Right lobe of liver (tissue), 6 donors: ENCODE data around the gene MACROD2. TPM values are rescaled to one million over a fixed set of nuclear protein-coding genes. Genes with fewer than 3 reads are reported as not detected.

ENCODE experiments used
- ATAC-seq, 4 donors: fragments of 200-7000 bp; cut with Tn5 transposase; one replicate each; pipeline ENCODE4 v1.9.1; 2020; ENCODE audit warnings: mild to moderate bottlenecking in 4 of 4, moderate library complexity in 4 of 4
- DNase-seq, 3 donors: peaks; one replicate each; pipeline ENCODE4 v3.0.0-alpha.2; 2020
- H3K27ac ChIP-seq, 3 donors: fragments of 200-600 bp; one replicate each; pipeline ENCODE4 v1.8.0; 2022
- H3K27me3 ChIP-seq, 2 donors: fragments of 200-600 bp; one replicate each; pipeline ENCODE4 v1.8.0; 2022
- H3K36me3 ChIP-seq, 4 donors: fragments of 200-600 bp; sonication (generic) in 1 of 4; one replicate each; pipeline versions ENCODE4 v1.5.1 to v1.8.0; 2017 to 2022; ENCODE audit warnings: control low read depth in 1 of 4
- H3K4me1 ChIP-seq, 4 donors: fragments of 200-600 bp; sonication (generic) in 1 of 4; one replicate each; pipeline versions ENCODE4 v1.5.1 to v1.8.0; 2017 to 2022; ENCODE audit warnings: control low read depth in 1 of 4
- H3K4me3 ChIP-seq, 3 donors: fragments of 200-600 bp; one replicate each; pipeline ENCODE4 v1.8.0; 2022
- H3K9me3 ChIP-seq, 4 donors: fragments of 200-600 bp; sonication (generic) in 1 of 4; one replicate each; pipeline versions ENCODE4 v1.5.1 to v1.8.0; 2017 to 2022; ENCODE audit warnings: control low read depth in 1 of 4
- POLR2A ChIP-seq: fragments of 450-650 bp; IDR thresholded peaks from one replicate; pipeline ENCODE4 v1.6.1; 2017; ENCODE audit warnings: antibody characterized with exemption, mild to moderate bottlenecking
- WGBS: methylation state at CpG from one replicate; pipeline ENCODE4 v1.1.6; 2018; ENCODE audit warnings: low coverage, low lambda C conversion rate; ENCODE audit not compliant: insufficient coverage; ENCODE audit errors: missing lambda C conversion rate; 5-methylcytosine and 5-hydroxymethylcytosine counted together
- intact Hi-C, 2 donors: fragments of 100-400 bp; cut with DNase I; formaldehyde crosslinking; loops; one replicate each; pipeline versions ENCODE4 v1.11.2 to v1.14.1; 2022
- total RNA-seq, 6 experiments: library from RNA; depleted of rRNA in 2 of 6; stranded (reverse); fragments of >200 nt in 2 of 6; fragmentation: NEBNext Ultra II Directional in 3 of 6; extraction: Animal tissue kit (Norgen Biotek cat#: 25700) in 3 of 6; gene quantifications; one replicate each; pipeline versions ENCODE4 v1.1.0 to v1.2.4, GENCODE V29; 2016 to 2023
- TF ChIP-seq, protein P1 (sequence below), 4 donors: fragments of 200-600 bp in 3 of 4; fragments of 450-650 bp in 1 of 4; IDR thresholded peaks; one replicate each; pipeline versions ENCODE4 v1.5.1 to v1.8.0; 2016 to 2022; ENCODE audit warnings: antibody characterized with exemption in 4 of 4, mild to moderate bottlenecking in 2 of 4
- donor health status: DM: no; HTN: yes; CAD: no.
- donor health status: DM: no; HTN: no; CAD: no.
- donor health status: DM: no; HTN: no; CAD: no.
- donor health status: DM: no; HTN: yes; CAD: no.
- donor health status: DM: no; HTN: yes; CAD: no.

MACROD2 gene
- total RNA-seq, 6 experiments from 2014 or later: 1.2 to 5.5 (median 3.3) TPM

DNA sequence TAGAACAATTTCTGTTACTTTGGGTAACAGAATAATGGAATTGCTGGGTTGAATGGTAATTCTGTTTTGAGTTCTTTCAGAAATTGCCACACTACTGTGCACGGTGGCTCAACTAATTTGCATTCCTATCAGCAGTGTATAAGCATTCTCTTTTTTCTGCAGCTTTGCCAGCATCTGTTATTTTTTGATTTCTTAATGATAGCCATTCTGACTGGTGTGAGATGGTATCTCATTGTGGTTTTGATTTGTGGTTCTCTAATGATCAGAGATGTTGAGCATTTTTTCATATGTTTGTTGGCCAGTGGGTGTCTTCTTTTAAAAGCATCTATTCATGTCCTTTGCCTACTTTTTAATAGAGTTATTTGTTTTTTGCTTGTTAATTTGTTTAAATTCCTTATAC is 1731.1 kb downstream of the MACROD2 start:
- Histone ChIP-seq H3K4me1 (no peaks in the 10 kb centered on the region), H3K9me3 (no peaks in the 10 kb centered on the region), H3K27me3 (no peaks in the 10 kb centered on the region), H3K36me3 (no peaks in the 10 kb centered on the region), H3K4me3 (no peak overlapping the region), H3K27ac (no peak overlapping the region)
- ATAC-seq (no peak), DNase-seq (no peak)
- WGBS: 85% methylated on average over 1 of the region's 1 CpG
- intact Hi-C loops: no loop called here
- no peak for TF ChIP-seq POLR2A
- TF ChIP-seq, protein P1, sequence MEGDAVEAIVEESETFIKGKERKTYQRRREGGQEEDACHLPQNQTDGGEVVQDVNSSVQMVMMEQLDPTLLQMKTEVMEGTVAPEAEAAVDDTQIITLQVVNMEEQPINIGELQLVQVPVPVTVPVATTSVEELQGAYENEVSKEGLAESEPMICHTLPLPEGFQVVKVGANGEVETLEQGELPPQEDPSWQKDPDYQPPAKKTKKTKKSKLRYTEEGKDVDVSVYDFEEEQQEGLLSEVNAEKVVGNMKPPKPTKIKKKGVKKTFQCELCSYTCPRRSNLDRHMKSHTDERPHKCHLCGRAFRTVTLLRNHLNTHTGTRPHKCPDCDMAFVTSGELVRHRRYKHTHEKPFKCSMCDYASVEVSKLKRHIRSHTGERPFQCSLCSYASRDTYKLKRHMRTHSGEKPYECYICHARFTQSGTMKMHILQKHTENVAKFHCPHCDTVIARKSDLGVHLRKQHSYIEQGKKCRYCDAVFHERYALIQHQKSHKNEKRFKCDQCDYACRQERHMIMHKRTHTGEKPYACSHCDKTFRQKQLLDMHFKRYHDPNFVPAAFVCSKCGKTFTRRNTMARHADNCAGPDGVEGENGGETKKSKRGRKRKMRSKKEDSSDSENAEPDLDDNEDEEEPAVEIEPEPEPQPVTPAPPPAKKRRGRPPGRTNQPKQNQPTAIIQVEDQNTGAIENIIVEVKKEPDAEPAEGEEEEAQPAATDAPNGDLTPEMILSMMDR (IDR thresholded peaks at IDR 0.05): no peak

DNA sequence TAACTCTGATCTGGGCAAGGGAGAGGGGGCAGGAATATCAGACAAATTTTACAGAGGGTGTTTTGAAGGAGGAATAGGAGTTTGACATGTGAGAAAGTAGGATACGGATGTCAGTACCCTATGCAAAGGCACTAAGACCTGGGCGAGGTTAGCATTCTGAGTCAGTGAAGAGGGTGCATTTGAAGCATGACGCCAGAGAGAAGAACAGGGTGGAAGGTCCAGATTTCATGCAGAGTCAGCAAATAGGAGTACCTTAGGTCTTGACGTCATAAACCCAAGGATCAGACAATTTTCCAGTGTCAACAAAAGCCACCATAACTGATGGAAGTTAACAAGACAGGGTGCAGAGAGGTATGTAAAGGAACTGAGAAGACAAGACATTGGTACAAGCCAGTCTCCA is 1738.7 kb downstream of the MACROD2 start:
- TF ChIP-seq POLR2A: no peak
- TF ChIP-seq, protein P1 (IDR thresholded peaks at IDR 0.05): no peak
- H3K27ac ChIP-seq: no peak overlapping the region
- H3K4me3 ChIP-seq: no peak overlapping the region
- H3K9me3 ChIP-seq: no peaks in the 10 kb centered on the region
- 56% methylated on average over 4 of the region's 4 CpGs for WGBS
- H3K36me3 ChIP-seq: no peaks in the 10 kb centered on the region
- intact Hi-C loops: no loop called here
- H3K27me3 ChIP-seq: no peaks in the 10 kb centered on the region
- DNase-seq: no peak
- no peak for ATAC-seq
- no peaks in the 10 kb centered on the region for H3K4me1 ChIP-seq

DNA sequence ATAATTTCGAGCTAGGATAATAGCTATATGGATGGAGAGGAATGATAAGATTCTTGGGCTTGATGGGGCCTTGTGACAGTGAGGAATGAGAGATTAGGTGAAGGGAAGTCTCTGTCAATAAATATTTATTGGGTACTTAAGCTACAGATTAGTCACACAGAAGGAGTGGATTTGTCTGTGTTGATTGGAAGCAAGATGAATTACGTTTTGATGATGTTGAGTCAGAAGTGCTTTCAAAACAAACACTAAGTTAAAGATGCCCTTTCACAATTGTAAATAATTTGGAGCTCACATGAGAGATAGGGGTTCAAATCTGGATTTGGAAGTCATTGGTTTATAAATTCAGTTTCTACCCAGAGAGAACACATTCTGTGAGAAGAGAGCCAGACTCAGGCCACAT is 1743.7 kb downstream of the MACROD2 start:
- no peak for DNase-seq
- Histone ChIP-seq H3K36me3 (no peaks in the 10 kb centered on the region), H3K27ac (no peak overlapping the region), H3K4me1 (no peaks in the 10 kb centered on the region), H3K9me3 (no peaks in the 10 kb centered on the region), H3K27me3 (no peaks in the 10 kb centered on the region), H3K4me3 (no peak overlapping the region)
- ATAC-seq: no peak
- 30% methylated on average over 2 of the region's 2 CpGs for WGBS
- intact Hi-C loops: no loop called here
- TF ChIP-seq POLR2A: no peak
- TF ChIP-seq, protein P1 (IDR thresholded peaks at IDR 0.05): no peak

DNA sequence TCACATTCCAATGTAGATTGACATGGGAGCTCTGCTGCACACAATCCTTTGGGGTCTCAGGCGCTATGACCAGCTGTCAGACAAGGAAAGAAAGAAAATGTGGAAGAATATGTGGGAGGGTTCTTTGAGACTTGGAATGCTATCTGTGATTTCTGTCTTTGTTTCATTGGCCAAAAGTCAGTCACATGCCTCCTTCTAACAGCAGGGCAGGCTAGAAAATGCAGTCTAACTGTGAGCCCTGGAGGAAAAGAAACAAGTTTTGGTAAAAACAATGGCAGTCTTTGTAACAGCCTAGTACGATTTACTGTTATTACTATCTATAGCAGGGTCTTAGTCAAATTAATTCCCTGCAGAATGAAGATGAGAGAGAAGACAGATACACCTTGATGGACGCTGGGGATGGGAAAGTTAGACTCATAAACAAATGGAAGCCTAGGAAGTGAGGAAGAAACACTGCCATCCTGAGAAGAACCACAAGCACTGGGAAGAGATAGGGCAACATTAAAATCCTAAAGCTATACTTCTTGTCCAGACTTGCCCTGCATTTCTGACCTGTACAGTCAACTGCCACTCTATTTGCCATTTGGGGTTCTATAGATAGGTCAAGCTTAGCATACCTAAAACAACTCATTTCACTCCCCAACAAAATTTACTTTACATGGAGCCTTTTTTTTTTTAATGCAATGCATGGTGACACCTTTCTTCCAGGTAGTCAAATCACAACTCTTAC is 1744.9 kb downstream of the MACROD2 start:
- H3K36me3 ChIP-seq: no peaks in the 10 kb centered on the region
- intact Hi-C loops: no loop called here
- H3K27ac ChIP-seq: no peak overlapping the region
- DNase-seq: no peak
- no peak overlapping the region for H3K4me3 ChIP-seq
- ATAC-seq: no peak
- H3K4me1 ChIP-seq: no peaks in the 10 kb centered on the region
- TF ChIP-seq POLR2A: no peak
- TF ChIP-seq, protein P1 (IDR thresholded peaks at IDR 0.05): no peak
- H3K27me3 ChIP-seq: no peaks in the 10 kb centered on the region
- H3K9me3 ChIP-seq: no peaks in the 10 kb centered on the region
- WGBS: 61% methylated on average over 3 of the region's 3 CpGs
